ENCODE results near the gene XIRP2. TPM values are rescaled to one million over a fixed set of nuclear protein-coding genes. Genes with fewer than 3 reads are reported as not detected.

Gene XIRP2
- total and polyA plus RNA-seq, 2 of the 13 experiments (the other 11 are each of a cell fraction or from before 2014, with no cell fraction given), result 0.04 to 0.05 TPM

GRCh38 chr2:166892397-166892796 is 4.1 kb downstream of the XIRP2 start:
- no peak overlapping the region for H2AFZ ChIP-seq (ENCODE audit: low read length)
- no peak overlapping the region for H3K4me2 ChIP-seq (ENCODE audit: low read depth, low read length)
- BruUV-seq (replicated peaks), result no TSS peak
- no peak overlapping the region for H3K4me3 ChIP-seq (replicated peaks in 1 of 3; ENCODE audit: insufficient read depth in 1 of 3, low read depth in 2 of 3, low read length in 3 of 3)
- H3K4me1 ChIP-seq (ENCODE audit: insufficient read depth, low read length), result no peaks in the 10 kb centered on the region
- POLR2A ChIA-PET, result no interaction called here
- H3K27ac ChIP-seq (ENCODE audit: extremely low read length, insufficient read depth, low read length), result no peak overlapping the region
- FAIRE-seq, result no peak
- DNase-seq (ENCODE audit: low spot score), result no peak
- ATAC-seq, result no peak
- H4K20me1 ChIP-seq (ENCODE audit: insufficient read depth, low read length), result no peaks in the 10 kb centered on the region
- H3K79me2 ChIP-seq (ENCODE audit: insufficient read depth, low read length), result no peaks in the 10 kb centered on the region
- H3K9me3 ChIP-seq (ENCODE audit: low read length), result no peaks in the 10 kb centered on the region
- intact Hi-C loops (cut with micrococcal nuclease; ENCODE audit: unreplicated experiment) (loop anchor here (10.0 kb wide), 1 partner anchor 662 kb away; no protein-coding TSS in a partner anchor), in situ Hi-C loops (cut with HindIII; ENCODE audit: extremely low pct_ligation_motif_present, low pct_unique_long_range_greater_than_20kb) (loop anchor here (25.0 kb wide), 1 partner anchor 1220 kb away; no protein-coding TSS in a partner anchor)
- no peak overlapping the region for H3K9ac ChIP-seq (ENCODE audit: insufficient read depth, low read depth, low read length)
- no peaks in the 10 kb centered on the region for H3K36me3 ChIP-seq (replicated peaks in 1 of 2; ENCODE audit: control insufficient read depth in 1 of 2, insufficient read depth in 2 of 2, low read length in 2 of 2)
- CTCF ChIA-PET (ENCODE audit: low intra/inter-chr PET ratio, low total read pairs), result no interaction called here
- H3K27me3 ChIP-seq (ENCODE audit: control insufficient read depth in 1 of 2, insufficient read depth in 2 of 2, low read length in 2 of 2), result no peaks in the 10 kb centered on the region
- TF ChIP-seq ATF7 (IDR thresholded peaks at IDR 0.05), result no peak
- no peak for TF ChIP-seq ATF7 (CRISPR knock-in tag; IDR thresholded peaks at IDR 0.05)
- no peak for TF ChIP-seq RFX1 (IDR thresholded peaks at IDR 0.05)
- TF ChIP-seq, protein P1, sequence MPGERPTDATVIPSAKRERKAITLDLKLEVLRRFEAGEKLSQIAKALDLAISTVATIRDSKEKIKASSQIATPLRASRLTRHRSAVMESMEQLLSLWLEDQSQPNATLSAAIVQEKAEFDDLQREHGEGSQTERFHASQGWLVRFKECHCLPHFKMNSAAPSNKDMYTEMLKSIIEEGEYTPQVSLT (CRISPR knock-in tag; IDR thresholded peaks at IDR 0.05; ENCODE audit: borderline replicate concordance, low read depth), result no peak
- no peak for TF ChIP-seq ZSCAN20 (CRISPR knock-in tag; IDR thresholded peaks at IDR 0.05; ENCODE audit: borderline replicate concordance)
- TF ChIP-seq, protein P2, sequence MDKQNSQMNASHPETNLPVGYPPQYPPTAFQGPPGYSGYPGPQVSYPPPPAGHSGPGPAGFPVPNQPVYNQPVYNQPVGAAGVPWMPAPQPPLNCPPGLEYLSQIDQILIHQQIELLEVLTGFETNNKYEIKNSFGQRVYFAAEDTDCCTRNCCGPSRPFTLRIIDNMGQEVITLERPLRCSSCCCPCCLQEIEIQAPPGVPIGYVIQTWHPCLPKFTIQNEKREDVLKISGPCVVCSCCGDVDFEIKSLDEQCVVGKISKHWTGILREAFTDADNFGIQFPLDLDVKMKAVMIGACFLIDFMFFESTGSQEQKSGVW (CRISPR knock-in tag; IDR thresholded peaks at IDR 0.05; ENCODE audit: borderline replicate concordance), result no peak
- TF ChIP-seq, protein P3, sequence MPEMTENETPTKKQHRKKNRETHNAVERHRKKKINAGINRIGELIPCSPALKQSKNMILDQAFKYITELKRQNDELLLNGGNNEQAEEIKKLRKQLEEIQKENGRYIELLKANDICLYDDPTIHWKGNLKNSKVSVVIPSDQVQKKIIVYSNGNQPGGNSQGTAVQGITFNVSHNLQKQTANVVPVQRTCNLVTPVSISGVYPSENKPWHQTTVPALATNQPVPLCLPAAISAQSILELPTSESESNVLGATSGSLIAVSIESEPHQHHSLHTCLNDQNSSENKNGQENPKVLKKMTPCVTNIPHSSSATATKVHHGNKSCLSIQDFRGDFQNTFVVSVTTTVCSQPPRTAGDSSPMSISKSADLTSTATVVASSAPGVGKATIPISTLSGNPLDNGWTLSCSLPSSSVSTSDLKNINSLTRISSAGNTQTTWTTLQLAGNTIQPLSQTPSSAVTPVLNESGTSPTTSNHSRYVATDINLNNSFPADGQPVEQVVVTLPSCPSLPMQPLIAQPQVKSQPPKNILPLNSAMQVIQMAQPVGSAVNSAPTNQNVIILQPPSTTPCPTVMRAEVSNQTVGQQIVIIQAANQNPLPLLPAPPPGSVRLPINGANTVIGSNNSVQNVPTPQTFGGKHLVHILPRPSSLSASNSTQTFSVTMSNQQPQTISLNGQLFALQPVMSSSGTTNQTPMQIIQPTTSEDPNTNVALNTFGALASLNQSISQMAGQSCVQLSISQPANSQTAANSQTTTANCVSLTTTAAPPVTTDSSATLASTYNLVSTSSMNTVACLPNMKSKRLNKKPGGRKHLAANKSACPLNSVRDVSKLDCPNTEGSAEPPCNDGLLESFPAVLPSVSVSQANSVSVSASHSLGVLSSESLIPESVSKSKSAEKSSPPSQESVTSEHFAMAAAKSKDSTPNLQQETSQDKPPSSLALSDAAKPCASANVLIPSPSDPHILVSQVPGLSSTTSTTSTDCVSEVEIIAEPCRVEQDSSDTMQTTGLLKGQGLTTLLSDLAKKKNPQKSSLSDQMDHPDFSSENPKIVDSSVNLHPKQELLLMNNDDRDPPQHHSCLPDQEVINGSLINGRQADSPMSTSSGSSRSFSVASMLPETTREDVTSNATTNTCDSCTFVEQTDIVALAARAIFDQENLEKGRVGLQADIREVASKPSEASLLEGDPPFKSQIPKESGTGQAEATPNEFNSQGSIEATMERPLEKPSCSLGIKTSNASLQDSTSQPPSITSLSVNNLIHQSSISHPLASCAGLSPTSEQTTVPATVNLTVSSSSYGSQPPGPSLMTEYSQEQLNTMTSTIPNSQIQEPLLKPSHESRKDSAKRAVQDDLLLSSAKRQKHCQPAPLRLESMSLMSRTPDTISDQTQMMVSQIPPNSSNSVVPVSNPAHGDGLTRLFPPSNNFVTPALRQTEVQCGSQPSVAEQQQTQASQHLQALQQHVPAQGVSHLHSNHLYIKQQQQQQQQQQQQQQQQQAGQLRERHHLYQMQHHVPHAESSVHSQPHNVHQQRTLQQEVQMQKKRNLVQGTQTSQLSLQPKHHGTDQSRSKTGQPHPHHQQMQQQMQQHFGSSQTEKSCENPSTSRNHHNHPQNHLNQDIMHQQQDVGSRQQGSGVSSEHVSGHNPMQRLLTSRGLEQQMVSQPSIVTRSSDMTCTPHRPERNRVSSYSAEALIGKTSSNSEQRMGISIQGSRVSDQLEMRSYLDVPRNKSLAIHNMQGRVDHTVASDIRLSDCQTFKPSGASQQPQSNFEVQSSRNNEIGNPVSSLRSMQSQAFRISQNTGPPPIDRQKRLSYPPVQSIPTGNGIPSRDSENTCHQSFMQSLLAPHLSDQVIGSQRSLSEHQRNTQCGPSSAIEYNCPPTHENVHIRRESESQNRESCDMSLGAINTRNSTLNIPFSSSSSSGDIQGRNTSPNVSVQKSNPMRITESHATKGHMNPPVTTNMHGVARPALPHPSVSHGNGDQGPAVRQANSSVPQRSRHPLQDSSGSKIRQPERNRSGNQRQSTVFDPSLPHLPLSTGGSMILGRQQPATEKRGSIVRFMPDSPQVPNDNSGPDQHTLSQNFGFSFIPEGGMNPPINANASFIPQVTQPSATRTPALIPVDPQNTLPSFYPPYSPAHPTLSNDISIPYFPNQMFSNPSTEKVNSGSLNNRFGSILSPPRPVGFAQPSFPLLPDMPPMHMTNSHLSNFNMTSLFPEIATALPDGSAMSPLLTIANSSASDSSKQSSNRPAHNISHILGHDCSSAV (CRISPR knock-in tag; IDR thresholded peaks at IDR 0.05; ENCODE audit: borderline replicate concordance), result no peak
- TF ChIP-seq LCORL (IDR thresholded peaks at IDR 0.05), result no peak
- no peak for TF ChIP-seq LCORL (CRISPR knock-in tag; IDR thresholded peaks at IDR 0.05)
- TF ChIP-seq ZNF430 (CRISPR knock-in tag; IDR thresholded peaks at IDR 0.05), result no peak
- TF ChIP-seq REST (IDR thresholded peaks at IDR 0.05; ENCODE audit: borderline replicate concordance in 1 of 2, low read depth in 1 of 2, low read length in 2 of 2), result no peak
- TF ChIP-seq ZNF879 (CRISPR knock-in tag; IDR thresholded peaks at IDR 0.05), result no peak
